ENCODE results near the gene DCUN1D1.

The DCUN1D1 gene

GRCh38 chr3:182964179-182964578 is 16.2 kb downstream of the DCUN1D1 start:
- H3K9me3 ChIP-seq (ENCODE audit: control insufficient read depth, low read length): no peaks in the 10 kb centered on the region
- H3K27me3 ChIP-seq (ENCODE audit: control insufficient read depth, insufficient read depth, low read length): no peaks in the 10 kb centered on the region

GRCh38 chr3:182962166-182962565 is 18.2 kb downstream of the DCUN1D1 start:
- Histone ChIP-seq H3K9ac (no peak overlapping the region), H3K36me3 (ENCODE audit: control insufficient read depth, insufficient read depth, low read length) (no peaks in the 10 kb centered on the region), H3K4me1 (no peaks in the 10 kb centered on the region), H2AFZ (no peak overlapping the region), H3K9me3 (ENCODE audit: control insufficient read depth, low read length) (no peaks in the 10 kb centered on the region), H3K4me3 (ENCODE audit: low read depth, low read length) (no peak overlapping the region), H3K4me2 (ENCODE audit: low read length) (no peak overlapping the region), H3K79me2 (peaks cover 3% of the 10 kb centered on the region), H3K27me3 (ENCODE audit: control insufficient read depth, insufficient read depth, low read length) (no peaks in the 10 kb centered on the region), H3K27ac (no peak overlapping the region)
- TF ChIP-seq CTCF (IDR thresholded peaks at IDR 0.05): no peak

More at GRCh38 chr3:182964179-182964578, 16.2 kb downstream of the DCUN1D1 start:
- Histone ChIP-seq H3K36me3 (ENCODE audit: control insufficient read depth, insufficient read depth, low read length) (no peaks in the 10 kb centered on the region), H2AFZ (no peak overlapping the region), H3K4me3 (ENCODE audit: low read depth, low read length) (no peak overlapping the region), H3K9ac (no peak overlapping the region), H3K4me2 (ENCODE audit: low read length) (no peak overlapping the region), H3K79me2 (peaks cover 5% of the 10 kb centered on the region), H3K4me1 (peaks cover 6% of the 10 kb centered on the region), H3K27ac (no peak overlapping the region)
- no peak for TF ChIP-seq CTCF (IDR thresholded peaks at IDR 0.05)

GRCh38 chr3:182959474-182960350 is 20.6 kb downstream of the DCUN1D1 start:
- no peaks in the 10 kb centered on the region for H3K4me1 ChIP-seq
- TF ChIP-seq CTCF (IDR thresholded peaks at IDR 0.05): no peak
- no peak overlapping the region for H3K27ac ChIP-seq
- H3K4me2 ChIP-seq (ENCODE audit: low read length): no peak overlapping the region
- no peak overlapping the region for H2AFZ ChIP-seq
- no peaks in the 10 kb centered on the region for H3K27me3 ChIP-seq (ENCODE audit: control insufficient read depth, insufficient read depth, low read length)
- H3K36me3 ChIP-seq (ENCODE audit: control insufficient read depth, insufficient read depth, low read length): no peaks in the 10 kb centered on the region
- H3K4me3 ChIP-seq (ENCODE audit: low read depth, low read length): no peak overlapping the region
- H3K9me3 ChIP-seq (ENCODE audit: control insufficient read depth, low read length): no peaks in the 10 kb centered on the region
- H3K79me2 ChIP-seq: no peaks in the 10 kb centered on the region
- no peak overlapping the region for H3K9ac ChIP-seq

- Histone ChIP-seq H2AFZ (no peak overlapping the region), H3K4me3 (ENCODE audit: low read depth, low read length) (no peak overlapping the region), H3K36me3 (ENCODE audit: control insufficient read depth, insufficient read depth, low read length) (no peaks in the 10 kb centered on the region), H3K79me2 (no peaks in the 10 kb centered on the region), H3K4me1 (no peaks in the 10 kb centered on the region), H3K27me3 (ENCODE audit: control insufficient read depth, insufficient read depth, low read length) (no peaks in the 10 kb centered on the region), H3K4me2 (ENCODE audit: low read length) (no peak overlapping the region), H3K27ac (no peak overlapping the region), H3K9me3 (ENCODE audit: control insufficient read depth, low read length) (no peaks in the 10 kb centered on the region), H3K9ac (no peak overlapping the region)
- TF ChIP-seq CTCF (IDR thresholded peaks at IDR 0.05): no peak
Measured at GRCh38 chr3:182957676-182958266, 22.6 kb downstream of the DCUN1D1 start.
